ENCODE results near the gene SLC35D2.

Gene SLC35D2

DNA sequence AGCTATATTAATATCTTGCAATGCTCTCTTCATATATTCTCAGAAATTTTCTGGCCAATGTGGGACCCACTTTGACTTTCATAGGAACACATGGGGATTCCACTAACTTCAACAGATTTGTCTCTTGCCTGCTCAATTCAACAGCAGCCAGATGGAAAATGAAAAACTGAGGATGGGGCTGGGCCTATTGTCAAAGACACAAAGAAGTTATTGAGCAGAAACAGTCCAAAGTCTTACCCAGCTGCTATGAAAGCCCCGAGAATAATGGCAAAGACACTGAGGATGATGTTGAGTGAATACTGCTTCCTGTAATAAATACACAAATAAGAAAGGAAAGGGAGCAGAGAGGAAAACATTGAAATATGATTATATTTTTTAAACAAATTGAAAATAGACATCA, 32.6 kb downstream of the SLC35D2 start:
- ChIA-PET POLR2A (interaction anchor here (0.6 kb wide), 1 partner anchor 8 kb away, joined by 3 read pairs; no protein-coding TSS in a partner anchor), CTCF (interaction anchor here (0.5 to 1.6 kb wide), 5 partner anchors 11 to 300 kb away, joined by 3 to 4 read pairs (median 3); no protein-coding TSS in a partner anchor)
- Histone ChIP-seq H3K27ac (ENCODE audit: extremely low read depth, low read depth, low read length) (no peak overlapping the region), H3K4me1 (ENCODE audit: control insufficient read depth, insufficient read depth, low read length) (no peaks in the 10 kb centered on the region), H3K36me3 (ENCODE audit: control insufficient read depth in 2 of 2, insufficient read depth in 1 of 2, low read length in 2 of 2) (peaks cover 0 to 6% of the 10 kb centered on the region in 2 experiments; a peak in 1 of 3 replicates), H3K9me3 (ENCODE audit: control insufficient read depth, insufficient read depth, low read depth, low read length) (no peaks in the 10 kb centered on the region), H3K4me3 (ENCODE audit: low read depth, low read length) (no peak overlapping the region)
- TF ChIP-seq ZSCAN18 (tag by site-specific recombination; IDR thresholded peaks at IDR 0.05) (no peak), SP7 (tag by site-specific recombination; IDR thresholded peaks at IDR 0.05) (no peak), ZNF404 (tag by site-specific recombination; IDR thresholded peaks at IDR 0.05) (no peak), ZNF777 (tag by site-specific recombination; IDR thresholded peaks at IDR 0.05; ENCODE audit: borderline replicate concordance) (no peak), GLIS1 (tag by site-specific recombination; IDR thresholded peaks at IDR 0.05) (no peak), ZFP3 (tag by site-specific recombination; IDR thresholded peaks at IDR 0.05; ENCODE audit: low read depth) (no peak)

DNA sequence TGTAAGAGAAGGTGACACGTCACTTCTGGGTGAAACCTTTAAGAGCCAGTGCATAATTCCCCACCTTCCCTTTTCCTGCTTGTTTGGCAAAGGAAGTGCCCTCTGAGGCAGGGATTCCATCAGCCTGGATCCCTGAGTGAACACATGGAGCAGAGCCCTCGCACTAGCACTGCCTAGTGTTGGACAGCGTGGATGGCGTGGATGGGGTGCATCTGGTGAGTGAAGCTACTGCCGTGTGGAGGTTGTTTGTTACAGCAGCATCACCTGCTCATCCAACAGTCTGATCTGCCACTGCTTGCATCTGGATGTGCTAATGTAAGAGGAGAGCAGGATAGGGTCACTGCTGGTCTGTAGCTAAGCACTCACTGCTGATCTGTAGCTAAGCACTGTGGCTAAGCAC, 35.2 kb downstream of the SLC35D2 start:
- Histone ChIP-seq H3K4me1 (ENCODE audit: control insufficient read depth, insufficient read depth, low read length) (peaks cover 2% of the 10 kb centered on the region; the same call in 1 of the 2 replicates), H3K4me3 (ENCODE audit: low read depth, low read length) (no peak overlapping the region), H3K27ac (ENCODE audit: extremely low read depth, low read depth, low read length) (no peak overlapping the region), H3K9me3 (ENCODE audit: control insufficient read depth, insufficient read depth, low read depth, low read length) (no peaks in the 10 kb centered on the region), H3K36me3 (ENCODE audit: control insufficient read depth in 2 of 2, insufficient read depth in 1 of 2, low read length in 2 of 2) (peaks cover 0 to 6% of the 10 kb centered on the region in 2 experiments; a peak in 1 of 3 replicates)
- TF ChIP-seq ZNF184 (tag by site-specific recombination; IDR thresholded peaks at IDR 0.05): no peak
- TF ChIP-seq TRIM28 (IDR thresholded peaks at IDR 0.05; ENCODE audit: borderline replicate concordance, low read length): no peak
- TF ChIP-seq ZNF596 (tag by site-specific recombination; IDR thresholded peaks at IDR 0.05): no peak
- no peak for TF ChIP-seq SP3 (tag by site-specific recombination; IDR thresholded peaks at IDR 0.05)
- TF ChIP-seq, protein P1, sequence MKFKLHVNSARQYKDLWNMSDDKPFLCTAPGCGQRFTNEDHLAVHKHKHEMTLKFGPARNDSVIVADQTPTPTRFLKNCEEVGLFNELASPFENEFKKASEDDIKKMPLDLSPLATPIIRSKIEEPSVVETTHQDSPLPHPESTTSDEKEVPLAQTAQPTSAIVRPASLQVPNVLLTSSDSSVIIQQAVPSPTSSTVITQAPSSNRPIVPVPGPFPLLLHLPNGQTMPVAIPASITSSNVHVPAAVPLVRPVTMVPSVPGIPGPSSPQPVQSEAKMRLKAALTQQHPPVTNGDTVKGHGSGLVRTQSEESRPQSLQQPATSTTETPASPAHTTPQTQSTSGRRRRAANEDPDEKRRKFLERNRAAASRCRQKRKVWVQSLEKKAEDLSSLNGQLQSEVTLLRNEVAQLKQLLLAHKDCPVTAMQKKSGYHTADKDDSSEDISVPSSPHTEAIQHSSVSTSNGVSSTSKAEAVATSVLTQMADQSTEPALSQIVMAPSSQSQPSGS (tag by site-specific recombination; IDR thresholded peaks at IDR 0.05; ENCODE audit: low read depth): no peak
- no peak for TF ChIP-seq ZNF350 (tag by site-specific recombination; IDR thresholded peaks at IDR 0.05)
- TF ChIP-seq ZNF114 (tag by site-specific recombination; IDR thresholded peaks at IDR 0.05): no peak
- TF ChIP-seq PBX3 (CRISPR knock-in tag; IDR thresholded peaks at IDR 0.05): no peak
- TF ChIP-seq, protein P2, sequence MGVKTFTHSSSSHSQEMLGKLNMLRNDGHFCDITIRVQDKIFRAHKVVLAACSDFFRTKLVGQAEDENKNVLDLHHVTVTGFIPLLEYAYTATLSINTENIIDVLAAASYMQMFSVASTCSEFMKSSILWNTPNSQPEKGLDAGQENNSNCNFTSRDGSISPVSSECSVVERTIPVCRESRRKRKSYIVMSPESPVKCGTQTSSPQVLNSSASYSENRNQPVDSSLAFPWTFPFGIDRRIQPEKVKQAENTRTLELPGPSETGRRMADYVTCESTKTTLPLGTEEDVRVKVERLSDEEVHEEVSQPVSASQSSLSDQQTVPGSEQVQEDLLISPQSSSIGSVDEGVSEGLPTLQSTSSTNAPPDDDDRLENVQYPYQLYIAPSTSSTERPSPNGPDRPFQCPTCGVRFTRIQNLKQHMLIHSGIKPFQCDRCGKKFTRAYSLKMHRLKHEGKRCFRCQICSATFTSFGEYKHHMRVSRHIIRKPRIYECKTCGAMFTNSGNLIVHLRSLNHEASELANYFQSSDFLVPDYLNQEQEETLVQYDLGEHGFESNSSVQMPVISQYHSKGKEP (tag by site-specific recombination; IDR thresholded peaks at IDR 0.05): no peak
- TF ChIP-seq PRDM6 (tag by site-specific recombination; IDR thresholded peaks at IDR 0.05): no peak
- TF ChIP-seq ZNF785 (tag by site-specific recombination; IDR thresholded peaks at IDR 0.05): no peak
- no peak for TF ChIP-seq SP2 (tag by site-specific recombination; IDR thresholded peaks at IDR 0.05)
- TF ChIP-seq, protein P3, sequence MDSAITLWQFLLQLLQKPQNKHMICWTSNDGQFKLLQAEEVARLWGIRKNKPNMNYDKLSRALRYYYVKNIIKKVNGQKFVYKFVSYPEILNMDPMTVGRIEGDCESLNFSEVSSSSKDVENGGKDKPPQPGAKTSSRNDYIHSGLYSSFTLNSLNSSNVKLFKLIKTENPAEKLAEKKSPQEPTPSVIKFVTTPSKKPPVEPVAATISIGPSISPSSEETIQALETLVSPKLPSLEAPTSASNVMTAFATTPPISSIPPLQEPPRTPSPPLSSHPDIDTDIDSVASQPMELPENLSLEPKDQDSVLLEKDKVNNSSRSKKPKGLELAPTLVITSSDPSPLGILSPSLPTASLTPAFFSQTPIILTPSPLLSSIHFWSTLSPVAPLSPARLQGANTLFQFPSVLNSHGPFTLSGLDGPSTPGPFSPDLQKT (IDR thresholded peaks at IDR 0.05; ENCODE audit: borderline replicate concordance, low read depth, low read length): no peak
- no peak for TF ChIP-seq ZNF404 (tag by site-specific recombination; IDR thresholded peaks at IDR 0.05)
- TF ChIP-seq ZNF791 (tag by site-specific recombination; IDR thresholded peaks at IDR 0.05): no peak
- no peak for TF ChIP-seq ZNF416 (tag by site-specific recombination; IDR thresholded peaks at IDR 0.05)
- TF ChIP-seq RBAK (tag by site-specific recombination; IDR thresholded peaks at IDR 0.05): no peak
- TF ChIP-seq OVOL3 (tag by site-specific recombination; IDR thresholded peaks at IDR 0.05): no peak
- TF ChIP-seq ZNF16 (tag by site-specific recombination; IDR thresholded peaks at IDR 0.05; ENCODE audit: low read depth): no peak
- ChIA-PET CTCF (interaction anchor here (1.0 kb wide), 1 partner anchor 318 kb away, joined by 4 read pairs; no protein-coding TSS in a partner anchor), POLR2A (no interaction called here)

Measured in HEK293 (cell line).